SK-N-SH treated with all-trans-retinoic acid at 6 μM for 48 hours (cell line): Measurements from ENCODE around the gene PIK3AP1.

Experiments
- ATAC-seq: fragments of 200-7000 bp; cut with Tn5 transposase; 3 replicates; pipeline ENCODE4 v1.9.1; 2020; ENCODE audit warnings: mild to moderate bottlenecking, moderate library complexity
- ARNTL ChIP-seq: fragments of 450-650 bp; formaldehyde crosslinking; IDR thresholded peaks from 2 replicates; pipeline ENCODE4 v1.5.0; 2020; ENCODE audit warnings: low read depth, mild to moderate bottlenecking, moderate library complexity, borderline replicate concordance
- CSDC2 ChIP-seq: fragments of 250-450 bp; sonication (Bioruptor Pico); IDR thresholded peaks from 2 replicates; pipeline ENCODE4 v1.5.0; 2020; ENCODE audit warnings: mild to moderate bottlenecking, moderate library complexity
- ESRRG ChIP-seq: fragments of 250-450 bp; sonication (Bioruptor Pico); IDR thresholded peaks from 2 replicates; pipeline ENCODE4 v1.6.1; 2021; ENCODE audit warnings: mild to moderate bottlenecking
- GLIS3 ChIP-seq: fragments of 250-450 bp; sonication (Bioruptor Pico); IDR thresholded peaks from 2 replicates; pipeline ENCODE4 v1.5.0; 2020; ENCODE audit warnings: mild to moderate bottlenecking, moderate library complexity
- ISL1 ChIP-seq: fragments of 250-450 bp; sonication (Bioruptor Pico); IDR thresholded peaks from 2 replicates; pipeline ENCODE4 v2.1.2; 2022; ENCODE audit warnings: mild to moderate bottlenecking, moderate library complexity
- OSR1 ChIP-seq: fragments of 250-450 bp; sonication (Bioruptor Pico); IDR thresholded peaks from 2 replicates; pipeline ENCODE4 v1.8.0; 2022; ENCODE audit warnings: moderate library complexity, mild to moderate bottlenecking, inconsistent platforms
- PPARA ChIP-seq: fragments of 250-450 bp; sonication (Bioruptor Pico); IDR thresholded peaks from 2 replicates; pipeline ENCODE4 v1.5.0; 2020; ENCODE audit warnings: mild to moderate bottlenecking, borderline replicate concordance
- RARB ChIP-seq: fragments of 250-450 bp; sonication (Bioruptor Pico); IDR thresholded peaks from 2 replicates; pipeline ENCODE4 v1.8.0; 2021; ENCODE audit warnings: mild to moderate bottlenecking, moderate library complexity
- SNAI2 ChIP-seq: fragments of 250-450 bp; sonication (Bioruptor Pico); IDR thresholded peaks from 2 replicates; pipeline ENCODE4 v1.5.0; 2020; ENCODE audit warnings: mild to moderate bottlenecking, moderate library complexity
- TCF4 ChIP-seq: fragments of 250-450 bp; sonication (Bioruptor Pico); IDR thresholded peaks from 2 replicates; pipeline ENCODE4 v1.8.0; 2021; ENCODE audit warnings: mild to moderate bottlenecking, moderate library complexity, borderline replicate concordance
- TOX ChIP-seq: fragments of 250-450 bp; sonication (Bioruptor Pico); IDR thresholded peaks from 2 replicates; pipeline ENCODE4 v1.8.0; 2021; ENCODE audit warnings: mild to moderate bottlenecking, moderate library complexity, borderline replicate concordance
- ZC3H10 ChIP-seq: fragments of 250-450 bp; sonication (Bioruptor Pico); IDR thresholded peaks from 2 replicates; pipeline ENCODE4 v1.5.1; 2021; ENCODE audit warnings: mild to moderate bottlenecking, moderate library complexity
- ZFP3 ChIP-seq: fragments of 250-450 bp; sonication (Bioruptor Pico); IDR thresholded peaks from 2 replicates; pipeline ENCODE4 v1.5.0; 2020; ENCODE audit warnings: mild to moderate bottlenecking, moderate library complexity
- ZNF565 ChIP-seq: fragments of 450-650 bp; formaldehyde crosslinking; conservative IDR thresholded peaks from 2 replicates; pipeline ENCODE4 v1.5.0; 2020; ENCODE audit warnings: low read depth, mild to moderate bottlenecking, moderate library complexity
- ZNF70 ChIP-seq: fragments of 450-650 bp; formaldehyde crosslinking; IDR thresholded peaks from 2 replicates; pipeline ENCODE4 v1.5.0; 2020; ENCODE audit warnings: mild to moderate bottlenecking, moderate library complexity
- ZNF8 ChIP-seq: fragments of 450-650 bp; formaldehyde crosslinking; IDR thresholded peaks from 2 replicates; pipeline ENCODE4 v1.5.0; 2020; ENCODE audit warnings: mild to moderate bottlenecking, moderate library complexity
- TF ChIP-seq, protein P1 (sequence below): fragments of 250-450 bp; sonication (Bioruptor Pico); IDR thresholded peaks from 2 replicates; pipeline ENCODE4 v1.5.1; 2020; ENCODE audit warnings: low read depth, mild to moderate bottlenecking, moderate library complexity
- TF ChIP-seq, protein P2 (sequence below): fragments of 250-450 bp; sonication (Bioruptor Pico); IDR thresholded peaks from 2 replicates; pipeline ENCODE4 v1.8.0; 2021; ENCODE audit warnings: low read depth, mild to moderate bottlenecking, moderate library complexity, borderline replicate concordance
- TF ChIP-seq, protein P3 (sequence below): fragments of 250-450 bp; sonication (Bioruptor Pico); IDR thresholded peaks from 2 replicates; pipeline ENCODE4 v1.8.0; 2020; ENCODE audit warnings: mild to moderate bottlenecking, moderate library complexity, borderline replicate concordance
- TF ChIP-seq, protein P4 (sequence below): fragments of 250-450 bp; sonication (Bioruptor Pico); IDR thresholded peaks from 2 replicates; pipeline ENCODE4 v1.5.0; 2020; ENCODE audit warnings: mild to moderate bottlenecking, moderate library complexity

Gene PIK3AP1

DNA sequence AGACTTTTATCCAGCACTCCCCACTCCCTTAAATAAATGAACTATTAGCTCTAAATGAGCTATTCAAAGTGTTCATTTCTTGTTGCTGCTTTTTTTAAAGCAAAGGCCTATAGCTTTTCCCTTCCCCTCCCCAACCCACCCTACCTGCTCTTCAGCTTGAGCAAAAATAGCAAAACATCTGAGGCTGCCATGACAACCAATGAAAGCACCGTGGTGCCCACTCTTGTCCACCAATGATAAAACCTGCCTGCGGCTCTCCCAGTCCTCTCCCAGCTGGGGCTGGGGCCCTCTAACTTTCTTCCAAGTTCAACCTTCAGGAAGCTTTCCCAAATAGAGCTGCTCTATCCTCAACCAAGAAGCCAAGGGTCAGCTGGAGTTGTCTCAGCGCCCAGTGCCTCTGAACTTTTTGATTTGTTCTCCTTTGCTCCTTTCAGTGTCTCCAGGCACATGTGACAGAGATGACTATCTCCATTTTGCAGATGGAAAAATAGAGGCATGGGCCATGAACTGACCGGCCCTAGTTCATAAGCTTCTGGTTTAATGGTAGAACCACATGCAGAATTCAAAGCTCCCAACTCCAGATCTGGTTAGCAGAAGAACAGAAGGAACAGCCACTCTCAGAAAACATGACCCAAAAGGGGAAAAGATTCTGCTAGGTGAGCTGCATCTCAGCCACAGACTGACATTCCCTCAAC lies 47.7 kb downstream of the PIK3AP1 start:
- no peak for ATAC-seq
- TF ChIP-seq TOX (CRISPR knock-in tag) = no peak
- TF ChIP-seq OSR1 (CRISPR knock-in tag) = no peak
- no peak for TF ChIP-seq RARB (CRISPR knock-in tag)
- no peak for TF ChIP-seq TCF4
- no peak for TF ChIP-seq PPARA (CRISPR knock-in tag)
- TF ChIP-seq ISL1 (CRISPR knock-in tag) = no peak
- TF ChIP-seq ZC3H10 (CRISPR knock-in tag) = no peak
- no peak for TF ChIP-seq SNAI2 (CRISPR knock-in tag)
- no peak for TF ChIP-seq ZNF565 (CRISPR knock-in tag)
- TF ChIP-seq GLIS3 (CRISPR knock-in tag) = no peak
- TF ChIP-seq, protein P1, sequence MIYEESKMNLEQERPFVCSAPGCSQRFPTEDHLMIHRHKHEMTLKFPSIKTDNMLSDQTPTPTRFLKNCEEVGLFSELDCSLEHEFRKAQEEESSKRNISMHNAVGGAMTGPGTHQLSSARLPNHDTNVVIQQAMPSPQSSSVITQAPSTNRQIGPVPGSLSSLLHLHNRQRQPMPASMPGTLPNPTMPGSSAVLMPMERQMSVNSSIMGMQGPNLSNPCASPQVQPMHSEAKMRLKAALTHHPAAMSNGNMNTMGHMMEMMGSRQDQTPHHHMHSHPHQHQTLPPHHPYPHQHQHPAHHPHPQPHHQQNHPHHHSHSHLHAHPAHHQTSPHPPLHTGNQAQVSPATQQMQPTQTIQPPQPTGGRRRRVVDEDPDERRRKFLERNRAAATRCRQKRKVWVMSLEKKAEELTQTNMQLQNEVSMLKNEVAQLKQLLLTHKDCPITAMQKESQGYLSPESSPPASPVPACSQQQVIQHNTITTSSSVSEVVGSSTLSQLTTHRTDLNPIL = no peak
- TF ChIP-seq ARNTL (CRISPR knock-in tag) = no peak
- no peak for TF ChIP-seq ZNF8 (CRISPR knock-in tag)

DNA sequence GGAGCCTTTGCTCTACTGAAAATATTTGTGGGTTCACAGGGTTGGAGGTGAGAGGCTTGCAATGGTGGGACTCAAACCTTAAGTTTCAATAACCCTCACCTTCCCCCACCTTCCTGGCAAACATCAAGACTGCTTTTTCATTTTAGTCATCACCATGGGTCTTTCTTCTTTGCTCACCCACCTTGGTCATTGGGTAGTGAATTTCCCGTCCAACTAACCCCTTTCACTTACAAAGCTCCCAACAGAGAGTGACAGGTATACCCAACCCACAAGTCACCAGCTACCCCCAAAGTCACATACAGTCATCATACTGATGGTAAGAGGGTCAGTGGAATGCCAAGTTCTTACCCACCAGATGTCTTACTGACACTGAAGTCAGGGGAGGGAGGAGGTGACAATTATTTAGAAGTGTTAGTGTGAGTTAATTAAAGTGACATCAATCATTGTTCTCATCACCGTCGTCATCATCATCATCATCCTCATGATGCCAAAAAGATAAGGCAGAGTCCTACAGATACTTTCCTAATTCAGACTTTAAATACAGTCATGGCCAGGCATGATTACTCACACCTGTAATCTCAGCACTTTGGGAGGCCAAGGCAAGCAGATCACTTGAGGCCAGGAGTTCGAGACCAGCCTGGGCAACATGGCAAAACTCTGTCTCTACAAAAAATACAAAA lies 49.0 kb downstream of the PIK3AP1 start:
- ATAC-seq = no peak
- TF ChIP-seq, protein P2, sequence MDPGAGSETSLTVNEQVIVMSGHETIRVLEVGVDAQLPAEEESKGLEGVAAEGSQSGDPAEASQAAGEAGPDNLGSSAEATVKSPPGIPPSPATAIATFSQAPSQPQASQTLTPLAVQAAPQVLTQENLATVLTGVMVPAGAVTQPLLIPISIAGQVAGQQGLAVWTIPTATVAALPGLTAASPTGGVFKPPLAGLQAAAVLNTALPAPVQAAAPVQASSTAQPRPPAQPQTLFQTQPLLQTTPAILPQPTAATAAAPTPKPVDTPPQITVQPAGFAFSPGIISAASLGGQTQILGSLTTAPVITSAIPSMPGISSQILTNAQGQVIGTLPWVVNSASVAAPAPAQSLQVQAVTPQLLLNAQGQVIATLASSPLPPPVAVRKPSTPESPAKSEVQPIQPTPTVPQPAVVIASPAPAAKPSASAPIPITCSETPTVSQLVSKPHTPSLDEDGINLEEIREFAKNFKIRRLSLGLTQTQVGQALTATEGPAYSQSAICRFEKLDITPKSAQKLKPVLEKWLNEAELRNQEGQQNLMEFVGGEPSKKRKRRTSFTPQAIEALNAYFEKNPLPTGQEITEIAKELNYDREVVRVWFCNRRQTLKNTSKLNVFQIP (CRISPR knock-in tag) = no peak
- TF ChIP-seq RARB (CRISPR knock-in tag) = no peak
- TF ChIP-seq SNAI2 (CRISPR knock-in tag) = no peak
- no peak for TF ChIP-seq ZNF565 (CRISPR knock-in tag)
- TF ChIP-seq, protein P1 = no peak
- TF ChIP-seq ESRRG = no peak
- TF ChIP-seq ZFP3 (CRISPR knock-in tag) = no peak
- TF ChIP-seq ZNF8 (CRISPR knock-in tag) = no peak
- TF ChIP-seq, protein P3, sequence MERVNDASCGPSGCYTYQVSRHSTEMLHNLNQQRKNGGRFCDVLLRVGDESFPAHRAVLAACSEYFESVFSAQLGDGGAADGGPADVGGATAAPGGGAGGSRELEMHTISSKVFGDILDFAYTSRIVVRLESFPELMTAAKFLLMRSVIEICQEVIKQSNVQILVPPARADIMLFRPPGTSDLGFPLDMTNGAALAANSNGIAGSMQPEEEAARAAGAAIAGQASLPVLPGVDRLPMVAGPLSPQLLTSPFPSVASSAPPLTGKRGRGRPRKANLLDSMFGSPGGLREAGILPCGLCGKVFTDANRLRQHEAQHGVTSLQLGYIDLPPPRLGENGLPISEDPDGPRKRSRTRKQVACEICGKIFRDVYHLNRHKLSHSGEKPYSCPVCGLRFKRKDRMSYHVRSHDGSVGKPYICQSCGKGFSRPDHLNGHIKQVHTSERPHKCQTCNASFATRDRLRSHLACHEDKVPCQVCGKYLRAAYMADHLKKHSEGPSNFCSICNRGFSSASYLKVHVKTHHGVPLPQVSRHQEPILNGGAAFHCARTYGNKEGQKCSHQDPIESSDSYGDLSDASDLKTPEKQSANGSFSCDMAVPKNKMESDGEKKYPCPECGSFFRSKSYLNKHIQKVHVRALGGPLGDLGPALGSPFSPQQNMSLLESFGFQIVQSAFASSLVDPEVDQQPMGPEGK = no peak
- no peak for TF ChIP-seq ZNF70 (CRISPR knock-in tag)
- TF ChIP-seq GLIS3 (CRISPR knock-in tag) = no peak
- TF ChIP-seq ZC3H10 (CRISPR knock-in tag) = no peak
- TF ChIP-seq ARNTL (CRISPR knock-in tag) = no peak
- TF ChIP-seq CSDC2 (CRISPR knock-in tag) = no peak

DNA sequence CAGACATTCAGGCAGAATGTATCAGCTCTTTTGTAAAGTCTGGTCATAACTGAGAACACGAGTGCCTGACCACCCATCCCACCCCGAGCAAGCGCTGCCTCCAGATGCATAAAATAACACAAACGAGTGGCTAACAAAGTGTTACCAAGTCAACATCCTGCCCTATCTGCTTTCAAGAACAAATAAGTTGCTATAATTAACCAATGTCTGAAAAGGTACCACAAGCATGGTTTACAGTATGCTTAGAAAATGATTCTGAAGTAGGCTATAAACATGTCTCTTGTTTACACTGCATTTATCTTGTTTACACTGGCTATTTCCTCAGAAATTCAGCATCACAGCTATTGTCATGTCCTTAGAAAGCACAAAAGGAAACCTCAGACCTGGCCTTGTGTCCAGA lies 49.5 kb downstream of the PIK3AP1 start:
- TF ChIP-seq PPARA (CRISPR knock-in tag) (no peak), TOX (CRISPR knock-in tag) (no peak), ISL1 (CRISPR knock-in tag) (no peak), ZC3H10 (CRISPR knock-in tag) (no peak), ESRRG (no peak), ZNF8 (CRISPR knock-in tag) (no peak), TCF4 (no peak), OSR1 (CRISPR knock-in tag) (no peak)
- TF ChIP-seq, protein P3 = no peak
- TF ChIP-seq, protein P4, sequence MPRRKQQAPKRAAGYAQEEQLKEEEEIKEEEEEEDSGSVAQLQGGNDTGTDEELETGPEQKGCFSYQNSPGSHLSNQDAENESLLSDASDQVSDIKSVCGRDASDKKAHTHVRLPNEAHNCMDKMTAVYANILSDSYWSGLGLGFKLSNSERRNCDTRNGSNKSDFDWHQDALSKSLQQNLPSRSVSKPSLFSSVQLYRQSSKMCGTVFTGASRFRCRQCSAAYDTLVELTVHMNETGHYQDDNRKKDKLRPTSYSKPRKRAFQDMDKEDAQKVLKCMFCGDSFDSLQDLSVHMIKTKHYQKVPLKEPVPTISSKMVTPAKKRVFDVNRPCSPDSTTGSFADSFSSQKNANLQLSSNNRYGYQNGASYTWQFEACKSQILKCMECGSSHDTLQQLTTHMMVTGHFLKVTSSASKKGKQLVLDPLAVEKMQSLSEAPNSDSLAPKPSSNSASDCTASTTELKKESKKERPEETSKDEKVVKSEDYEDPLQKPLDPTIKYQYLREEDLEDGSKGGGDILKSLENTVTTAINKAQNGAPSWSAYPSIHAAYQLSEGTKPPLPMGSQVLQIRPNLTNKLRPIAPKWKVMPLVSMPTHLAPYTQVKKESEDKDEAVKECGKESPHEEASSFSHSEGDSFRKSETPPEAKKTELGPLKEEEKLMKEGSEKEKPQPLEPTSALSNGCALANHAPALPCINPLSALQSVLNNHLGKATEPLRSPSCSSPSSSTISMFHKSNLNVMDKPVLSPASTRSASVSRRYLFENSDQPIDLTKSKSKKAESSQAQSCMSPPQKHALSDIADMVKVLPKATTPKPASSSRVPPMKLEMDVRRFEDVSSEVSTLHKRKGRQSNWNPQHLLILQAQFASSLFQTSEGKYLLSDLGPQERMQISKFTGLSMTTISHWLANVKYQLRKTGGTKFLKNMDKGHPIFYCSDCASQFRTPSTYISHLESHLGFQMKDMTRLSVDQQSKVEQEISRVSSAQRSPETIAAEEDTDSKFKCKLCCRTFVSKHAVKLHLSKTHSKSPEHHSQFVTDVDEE (CRISPR knock-in tag) = no peak
- no peak for ATAC-seq
